GM12875 (cell line): Measurements from ENCODE around the gene PARN.

Source experiments
- H3K4me3 ChIP-seq: one replicate; pipeline ENCODE4 v1.5.1; 2011; ENCODE audit warnings: low read depth, low read length, control low read depth
- TF ChIP-seq, protein P1 (sequence below): IDR thresholded peaks from 2 replicates; pipeline ENCODE4 v1.5.1; 2011; ENCODE audit warnings: low read depth, mild to moderate bottlenecking, control low read depth, inconsistent platforms, low read length, moderate library complexity, borderline replicate concordance; ENCODE audit not compliant: insufficient read depth

The PARN gene, protein sequence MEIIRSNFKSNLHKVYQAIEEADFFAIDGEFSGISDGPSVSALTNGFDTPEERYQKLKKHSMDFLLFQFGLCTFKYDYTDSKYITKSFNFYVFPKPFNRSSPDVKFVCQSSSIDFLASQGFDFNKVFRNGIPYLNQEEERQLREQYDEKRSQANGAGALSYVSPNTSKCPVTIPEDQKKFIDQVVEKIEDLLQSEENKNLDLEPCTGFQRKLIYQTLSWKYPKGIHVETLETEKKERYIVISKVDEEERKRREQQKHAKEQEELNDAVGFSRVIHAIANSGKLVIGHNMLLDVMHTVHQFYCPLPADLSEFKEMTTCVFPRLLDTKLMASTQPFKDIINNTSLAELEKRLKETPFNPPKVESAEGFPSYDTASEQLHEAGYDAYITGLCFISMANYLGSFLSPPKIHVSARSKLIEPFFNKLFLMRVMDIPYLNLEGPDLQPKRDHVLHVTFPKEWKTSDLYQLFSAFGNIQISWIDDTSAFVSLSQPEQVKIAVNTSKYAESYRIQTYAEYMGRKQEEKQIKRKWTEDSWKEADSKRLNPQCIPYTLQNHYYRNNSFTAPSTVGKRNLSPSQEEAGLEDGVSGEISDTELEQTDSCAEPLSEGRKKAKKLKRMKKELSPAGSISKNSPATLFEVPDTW

DNA sequence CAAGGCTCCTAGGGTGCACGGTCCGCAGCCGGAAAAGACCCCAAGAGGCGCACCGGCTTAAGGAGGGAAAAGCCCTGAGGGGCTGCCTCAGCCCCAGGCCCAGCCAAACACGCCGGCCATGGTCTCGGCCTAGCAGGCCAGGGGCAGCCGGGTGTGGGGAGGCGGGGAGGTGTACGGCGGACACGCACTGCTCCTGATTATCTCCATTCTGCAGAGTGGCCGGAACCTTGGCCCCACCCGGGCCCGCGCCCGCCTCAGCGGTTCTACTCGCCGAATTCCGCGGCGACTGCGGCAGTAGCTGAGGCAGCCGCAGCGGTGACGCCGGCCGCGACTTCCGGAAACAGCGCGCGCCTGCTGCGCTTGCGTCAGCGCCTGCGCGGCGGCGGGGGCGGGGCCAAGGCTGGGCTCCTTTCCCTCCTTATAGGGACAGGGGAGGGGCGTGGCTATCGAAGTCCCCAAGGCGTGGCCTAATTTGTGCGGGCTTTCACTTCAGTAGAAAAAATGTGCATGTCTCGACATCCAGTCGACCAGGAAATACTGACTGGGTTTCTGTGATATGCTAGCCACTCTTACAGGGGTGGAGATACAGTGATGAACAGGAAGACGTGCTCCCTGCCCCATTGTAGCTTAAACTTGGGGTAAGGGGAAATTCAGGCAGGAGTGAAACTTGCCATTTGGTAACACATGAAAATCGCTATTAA, at the start of gene PARN:
TSS of gene PARN (minus strand) at position 342 of the 701 bp plus-strand sequence. CDS start at position 207, 135 bp downstream.
- TF ChIP-seq, protein P1, sequence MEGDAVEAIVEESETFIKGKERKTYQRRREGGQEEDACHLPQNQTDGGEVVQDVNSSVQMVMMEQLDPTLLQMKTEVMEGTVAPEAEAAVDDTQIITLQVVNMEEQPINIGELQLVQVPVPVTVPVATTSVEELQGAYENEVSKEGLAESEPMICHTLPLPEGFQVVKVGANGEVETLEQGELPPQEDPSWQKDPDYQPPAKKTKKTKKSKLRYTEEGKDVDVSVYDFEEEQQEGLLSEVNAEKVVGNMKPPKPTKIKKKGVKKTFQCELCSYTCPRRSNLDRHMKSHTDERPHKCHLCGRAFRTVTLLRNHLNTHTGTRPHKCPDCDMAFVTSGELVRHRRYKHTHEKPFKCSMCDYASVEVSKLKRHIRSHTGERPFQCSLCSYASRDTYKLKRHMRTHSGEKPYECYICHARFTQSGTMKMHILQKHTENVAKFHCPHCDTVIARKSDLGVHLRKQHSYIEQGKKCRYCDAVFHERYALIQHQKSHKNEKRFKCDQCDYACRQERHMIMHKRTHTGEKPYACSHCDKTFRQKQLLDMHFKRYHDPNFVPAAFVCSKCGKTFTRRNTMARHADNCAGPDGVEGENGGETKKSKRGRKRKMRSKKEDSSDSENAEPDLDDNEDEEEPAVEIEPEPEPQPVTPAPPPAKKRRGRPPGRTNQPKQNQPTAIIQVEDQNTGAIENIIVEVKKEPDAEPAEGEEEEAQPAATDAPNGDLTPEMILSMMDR = no peak
- H3K4me3 ChIP-seq = peak within 1 kb of the TSS; percentile 74

- no peak overlapping the region for H3K4me3 ChIP-seq
- TF ChIP-seq, protein P1 = no peak
These were observed 48.9 kb upstream of the PARN start for GRCh38 chr16:14678748-14679497.

- H3K4me3 ChIP-seq = no peak overlapping the region
- TF ChIP-seq, protein P1 = no peak
These were observed 47.6 kb upstream of the PARN start for GRCh38 chr16:14677627-14678026.

DNA sequence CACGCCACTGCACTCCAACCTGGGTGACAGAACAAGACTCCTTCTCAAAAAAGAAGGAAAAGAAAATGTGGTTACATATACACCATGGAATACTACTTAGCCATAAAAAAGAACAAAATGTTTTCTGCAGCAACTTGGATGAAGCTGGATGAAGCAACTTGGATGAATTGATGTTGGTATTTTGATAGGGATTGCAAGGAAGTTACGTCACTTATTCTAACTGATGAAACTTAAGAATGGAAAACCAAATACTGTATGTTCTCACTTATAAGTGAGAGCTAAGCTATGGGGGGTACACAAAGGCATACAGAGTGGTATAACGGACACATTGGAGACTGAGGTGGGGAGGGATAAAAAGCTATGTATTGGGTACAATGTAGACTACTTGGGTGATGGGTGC, 46.6 kb upstream of the PARN start:
- TF ChIP-seq, protein P1 = no peak
- no peak overlapping the region for H3K4me3 ChIP-seq

- no peak overlapping the region for H3K4me3 ChIP-seq
- TF ChIP-seq, protein P1 = no peak
These were observed 42.4 kb upstream of the PARN start for GRCh38 chr16:14672403-14672971.

DNA sequence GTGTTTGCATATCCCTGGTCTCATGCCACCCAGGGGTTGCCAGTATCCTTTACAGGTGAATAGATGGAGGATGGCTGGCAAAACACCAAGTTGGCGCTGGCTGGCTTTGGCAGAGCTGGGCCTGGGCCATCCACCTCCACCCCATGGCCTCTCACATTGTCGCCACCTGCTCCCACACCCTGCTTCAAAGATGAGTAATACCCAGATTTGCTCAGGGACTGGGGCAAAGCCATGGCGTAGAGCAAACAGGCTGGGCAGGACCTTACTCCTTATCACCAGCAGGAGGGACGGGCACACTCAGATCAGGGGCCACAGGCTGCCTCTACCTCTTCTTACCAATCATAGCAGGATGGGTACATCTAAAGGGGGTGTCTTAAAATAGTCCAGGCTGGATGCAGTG, 39.7 kb upstream of the PARN start:
- TF ChIP-seq, protein P1 = no peak
- H3K4me3 ChIP-seq = no peak overlapping the region
